Activated CD4-positive, alpha-beta T cell treated with anti-CD3 and anti-CD28 coated beads, Interleukin-2, amount 50 U/mL, for 1 hour (primary cell): ENCODE data around the gene MRPS18A.
A peak's percentile ranks its signal among the peaks of the same experiment; 100 is the strongest.

Experiments
- DNase-seq: peaks from one replicate; pipeline ENCODE4 v3.0.0-alpha.2; 2020

Gene MRPS18A

DNA sequence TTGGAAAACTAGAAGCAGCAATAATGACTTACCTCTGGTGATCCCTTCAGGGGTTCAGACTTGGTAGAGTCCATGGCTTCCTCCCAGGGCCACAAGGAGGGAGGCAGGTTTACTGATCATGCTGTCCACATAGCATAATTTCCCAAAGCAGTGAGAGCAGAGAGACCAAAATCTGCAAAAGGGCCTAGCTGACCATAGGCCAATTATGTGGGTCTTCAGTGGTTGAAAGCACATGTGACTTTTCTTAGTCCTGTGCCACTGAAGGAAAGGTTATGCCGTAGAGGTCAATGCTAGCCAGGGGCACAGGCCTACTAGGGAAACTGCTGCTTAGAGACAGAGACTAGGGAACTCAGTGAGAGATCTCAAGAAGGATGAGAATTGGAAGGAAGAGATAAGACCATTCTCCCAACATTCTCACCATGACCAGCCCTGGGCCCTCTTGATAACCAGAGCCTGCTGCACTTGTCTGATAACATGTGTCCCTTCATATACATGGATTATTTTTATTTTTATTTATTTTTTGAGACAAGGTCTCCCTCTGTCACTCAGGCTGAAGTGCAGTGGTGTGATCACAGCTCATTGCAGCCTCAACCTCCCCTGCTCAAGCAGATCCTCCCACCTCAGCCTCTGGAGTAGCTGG, 56.5 kb downstream of the MRPS18A start:
- DNase-seq = no peak

DNA sequence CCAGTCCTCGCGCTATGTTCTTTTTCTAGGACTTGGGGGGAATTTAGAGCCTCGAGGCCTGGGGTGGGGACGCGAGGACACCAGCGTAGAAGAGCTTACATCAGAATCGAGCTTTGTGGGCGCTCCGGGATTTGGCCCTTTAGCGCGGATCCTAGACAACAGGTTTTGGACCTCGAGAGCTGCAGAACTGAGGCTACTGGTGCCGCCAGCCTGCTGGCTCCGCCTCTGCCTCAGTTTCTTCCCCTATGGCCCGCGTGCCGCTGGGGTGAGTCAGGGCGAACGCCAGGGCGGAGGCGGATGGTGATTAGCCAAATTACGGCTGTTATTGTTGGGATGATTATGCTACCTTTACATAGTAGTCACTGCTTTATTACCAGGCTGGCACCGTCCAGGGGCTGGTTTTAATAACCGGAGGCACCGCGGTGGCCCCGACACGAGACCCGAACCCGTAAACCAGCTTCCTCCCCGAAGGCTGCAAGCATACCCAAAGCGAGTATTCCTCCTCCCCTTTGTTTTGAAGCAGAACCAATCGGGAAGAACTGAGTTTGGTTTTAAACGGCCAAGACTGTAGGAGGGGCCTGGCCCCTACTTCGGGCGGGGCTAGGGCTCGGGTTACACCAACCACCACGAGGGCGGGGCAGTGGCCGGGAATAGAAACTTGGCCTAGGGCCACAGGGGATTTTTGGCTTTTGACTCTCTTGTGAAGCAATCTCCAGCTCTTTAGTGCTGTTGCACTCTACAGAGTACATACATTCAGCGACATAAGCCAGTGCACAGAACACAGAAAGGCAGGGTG, 57.9 kb downstream of the MRPS18A start:
- peak; percentile 84 for DNase-seq

DNA sequence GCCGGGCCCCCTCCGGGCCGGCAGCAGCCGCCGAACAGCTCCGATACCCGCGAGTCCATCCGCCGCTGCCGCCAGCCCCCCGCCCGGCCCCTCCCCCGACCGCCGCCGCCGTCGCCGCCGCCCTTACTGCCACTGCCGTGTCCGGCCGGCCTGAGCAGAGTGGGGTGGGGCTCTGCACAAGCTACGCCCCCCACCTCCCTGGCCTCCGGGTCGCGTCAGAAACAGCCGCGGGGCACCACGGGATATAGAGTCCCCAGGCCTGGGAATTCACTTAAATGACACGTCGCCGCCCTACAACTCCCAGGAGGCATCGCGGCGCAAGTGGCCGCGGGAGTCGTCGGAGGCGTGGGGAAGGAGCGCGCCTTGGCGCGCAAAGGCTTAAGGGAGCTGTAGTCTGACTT, 58.5 kb downstream of the MRPS18A start, which contains the start of gene GTPBP2:
GTPBP2 (minus strand) TSS at position 161 of the 401 bp plus-strand sequence; CDS start at position 59, 102 bp downstream.
- DNase-seq = peak; percentile 94

DNA sequence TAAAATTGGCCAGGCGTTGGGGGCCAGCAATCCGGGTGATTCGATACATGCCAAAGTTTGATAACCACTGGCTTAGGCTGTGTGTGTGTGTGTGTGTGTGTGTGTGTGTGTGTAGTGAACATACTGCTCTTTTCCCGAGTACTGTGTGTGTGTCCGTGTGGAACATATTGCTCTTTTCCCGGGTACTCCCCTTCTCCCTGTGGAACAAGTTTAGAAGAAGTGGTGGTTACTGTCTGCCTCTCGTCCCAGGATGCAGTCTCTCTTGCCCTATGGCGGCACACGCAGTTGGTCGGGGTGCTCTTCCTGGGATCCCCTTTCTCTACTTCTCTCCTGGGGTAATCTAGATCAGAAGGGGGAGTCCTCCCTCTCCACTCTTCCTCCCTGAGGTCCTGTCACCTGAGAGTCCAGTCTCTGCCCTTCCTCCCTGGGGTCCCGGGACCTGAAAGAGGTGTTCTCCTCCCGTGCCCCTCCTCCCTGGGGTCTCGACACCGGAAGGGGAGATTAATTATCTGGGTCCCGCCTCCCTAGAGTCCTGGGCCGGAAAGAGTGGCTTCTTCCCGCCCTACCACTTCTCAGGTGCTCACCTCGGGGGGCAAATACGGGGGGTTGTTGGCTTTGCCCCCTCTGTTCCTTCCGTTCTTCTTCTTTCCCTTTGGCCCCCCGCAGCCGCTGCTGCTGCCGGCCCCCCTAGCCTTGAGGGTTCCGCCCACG, 59.0 kb downstream of the MRPS18A start:
- peak; percentile 42 for DNase-seq

DNA sequence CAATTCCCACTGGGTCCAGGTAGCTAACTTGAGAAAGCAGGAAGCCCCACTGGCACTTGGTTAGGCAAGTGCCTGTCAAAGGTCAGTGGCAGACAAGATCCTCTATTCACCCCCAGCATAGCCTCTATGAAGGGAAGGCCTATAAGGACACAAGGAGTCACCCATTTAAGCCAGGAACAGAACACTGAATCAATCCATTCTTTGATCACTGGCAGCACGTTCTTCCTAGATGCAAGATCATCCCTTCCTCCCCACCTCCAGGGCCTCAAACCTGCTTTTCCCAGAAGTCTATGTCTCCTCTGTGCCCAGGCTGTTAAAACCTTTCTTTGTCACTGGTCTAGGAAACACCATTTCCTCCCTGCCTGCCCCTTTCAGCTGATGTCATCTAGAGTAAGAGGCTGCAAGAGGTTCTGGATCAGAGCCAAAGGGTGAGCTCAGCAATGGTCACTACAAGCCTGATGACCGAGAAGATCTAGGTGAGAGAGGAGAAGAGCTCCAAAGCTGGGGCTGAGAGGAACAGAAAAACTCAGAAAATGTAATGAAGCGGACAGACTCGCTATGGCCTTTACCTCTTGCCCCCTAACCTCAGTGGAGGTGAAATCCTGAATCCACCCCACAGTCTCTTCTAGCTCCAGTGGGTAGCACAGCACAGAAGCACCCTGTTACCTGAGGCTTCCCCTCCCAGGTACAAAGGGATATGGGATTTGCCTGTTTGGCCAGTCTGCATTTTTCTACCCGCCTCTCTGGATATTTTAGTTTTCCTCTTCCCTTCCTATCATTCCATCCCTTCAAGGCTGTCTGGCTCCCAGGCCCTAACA, 60.4 kb downstream of the MRPS18A start:
- DNase-seq = no peak

DNA sequence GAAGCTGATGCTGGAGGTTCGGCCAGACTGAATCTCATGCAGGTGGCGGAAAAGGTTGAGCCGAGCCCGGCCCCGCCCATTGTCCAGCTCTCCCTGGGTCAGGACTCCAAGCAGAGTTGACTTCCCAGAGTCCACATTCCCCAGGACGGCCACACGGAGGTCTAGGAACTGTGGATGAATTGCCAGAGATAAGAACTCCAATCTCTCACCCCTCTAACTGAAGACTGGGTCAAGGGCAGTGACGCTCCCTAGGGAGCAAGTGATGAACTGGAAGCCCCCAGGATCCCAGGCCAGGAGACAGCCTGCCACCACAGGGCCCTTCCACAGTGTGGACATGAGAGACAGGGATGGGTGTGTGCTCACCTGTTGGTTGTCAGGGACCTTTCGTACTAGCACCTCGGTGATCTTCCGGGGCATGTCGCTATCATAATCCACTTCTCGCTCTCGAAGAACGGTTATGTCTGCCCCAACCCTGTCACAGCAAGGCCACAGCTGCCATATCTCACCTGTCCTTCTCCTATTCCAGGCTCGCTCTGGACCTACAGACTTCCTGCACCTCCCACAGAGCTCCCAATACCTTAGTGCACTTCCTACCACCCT, 62.1 kb downstream of the MRPS18A start:
- DNase-seq = no peak

DNA sequence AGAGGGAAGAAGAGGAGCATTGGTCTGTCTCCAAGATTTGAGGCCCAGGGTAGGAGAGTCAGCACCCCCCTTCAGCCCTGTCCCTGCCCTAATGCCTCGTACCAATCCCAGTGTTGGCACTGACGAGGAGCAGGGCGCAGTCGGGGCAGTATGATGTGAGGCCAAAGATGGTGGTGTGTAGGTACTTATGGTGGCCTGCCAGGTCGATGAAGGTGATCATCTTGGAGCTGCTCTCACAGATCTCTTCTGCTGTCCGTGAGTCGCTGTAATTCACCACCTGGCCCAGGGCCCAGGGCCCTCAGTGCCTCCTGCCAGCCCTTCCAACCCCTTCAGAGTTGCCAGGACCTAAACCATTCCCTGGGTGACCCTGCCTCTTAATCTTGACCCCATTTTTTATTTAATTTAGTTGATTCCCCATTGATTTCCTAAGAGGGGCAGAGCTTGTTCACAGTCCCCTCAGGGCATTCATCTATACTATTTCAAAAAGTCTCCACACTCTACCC, 62.8 kb downstream of the MRPS18A start:
- no peak for DNase-seq

DNA sequence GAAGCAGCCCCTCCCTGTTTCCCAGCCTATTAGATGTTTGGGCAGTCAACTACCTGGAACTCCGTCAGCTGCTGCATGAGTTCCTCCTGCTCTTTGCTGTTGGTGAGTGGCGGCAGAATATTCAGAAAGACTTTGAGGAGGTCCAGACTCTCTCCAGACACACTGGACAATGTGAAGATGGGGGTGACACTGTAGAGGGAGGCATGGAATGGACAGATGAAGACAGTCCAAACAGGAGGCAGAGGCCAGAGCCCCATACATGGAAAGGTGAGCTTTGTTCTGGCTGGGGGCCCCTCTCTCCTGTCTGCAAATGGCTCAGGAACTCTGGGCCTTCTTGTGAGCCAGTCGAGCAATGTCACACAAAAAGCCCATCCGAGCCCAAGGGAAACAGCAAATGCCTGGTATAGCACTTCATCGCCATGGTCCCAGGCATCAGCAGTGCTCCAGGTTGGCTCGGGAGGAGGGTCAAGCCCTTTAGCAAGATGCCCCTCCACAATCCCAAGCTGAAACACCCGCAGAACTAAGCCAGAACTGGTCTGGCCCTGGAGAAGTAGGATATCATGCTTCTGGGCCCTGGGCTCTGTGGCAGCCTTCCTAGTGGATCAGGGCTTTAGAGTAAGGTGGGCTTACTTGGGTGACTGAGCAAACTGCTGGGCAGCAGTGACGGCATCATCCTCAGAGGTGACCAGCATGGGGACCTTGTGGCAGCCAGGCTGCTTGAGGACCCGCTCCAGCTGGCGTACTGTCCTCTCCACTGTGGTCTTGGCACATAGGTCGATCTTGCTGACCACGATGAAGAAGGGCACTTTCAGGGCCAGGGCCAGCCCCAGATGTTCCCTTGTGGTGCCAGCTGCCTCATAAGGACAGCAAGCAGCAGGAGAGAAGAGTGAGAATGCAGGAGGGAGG, 63.5 kb downstream of the MRPS18A start:
- no peak for DNase-seq

DNA sequence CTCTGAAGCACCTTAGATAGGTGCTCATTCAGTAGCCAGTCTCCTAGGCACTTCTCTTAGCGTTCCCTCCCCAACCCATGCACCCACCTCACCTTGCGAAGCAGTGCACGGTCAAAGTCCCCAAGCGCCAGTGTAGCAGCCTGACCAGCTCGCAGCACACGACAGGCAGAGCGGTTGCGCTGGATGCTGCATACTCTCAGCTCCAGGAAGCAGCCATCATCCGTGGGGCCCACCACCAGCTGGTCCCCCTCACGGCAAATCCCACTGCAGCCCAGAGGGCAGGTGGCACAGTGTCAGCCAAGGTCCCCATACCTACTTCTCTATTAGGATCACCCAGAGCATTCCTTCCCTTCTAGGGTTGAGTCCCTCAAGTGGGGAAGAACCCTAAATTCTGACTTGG, 65.0 kb downstream of the MRPS18A start:
- no peak for DNase-seq

DNA sequence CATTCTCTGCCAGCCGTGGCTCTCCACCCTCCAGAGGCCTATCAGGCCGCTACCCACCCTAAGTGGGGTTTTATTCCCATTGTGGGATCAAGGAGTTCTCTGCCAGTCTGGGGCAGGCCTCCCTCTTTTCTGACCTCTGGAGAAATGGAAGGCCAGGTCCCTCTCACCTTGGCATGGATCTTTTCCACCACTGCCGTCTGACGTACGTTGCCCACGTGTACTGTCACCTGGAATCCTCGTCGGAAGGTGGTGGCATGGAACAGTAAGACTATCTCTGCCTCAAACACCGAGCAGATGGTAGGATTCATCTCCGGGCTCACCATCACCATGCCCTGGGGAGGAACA, 65.8 kb downstream of the MRPS18A start:
- no peak for DNase-seq
